GM20431 (cell line): ENCODE data around the gene C2.
"Not testable (repeated sequence)": the region's sequence is repeated elsewhere in the genome, so short reads cannot be mapped to it uniquely, and the experiment has no call there.

Experiments used
- in situ Hi-C: fragments of 300-500 bp; cut with MseI, MboI; formaldehyde crosslinking; loops from one replicate; pipeline ENCODE4 v1.15.0; 2020; ENCODE audit warnings: low sequenced_read_pairs; ENCODE audit not compliant: unreplicated experiment

The C2 gene

DNA sequence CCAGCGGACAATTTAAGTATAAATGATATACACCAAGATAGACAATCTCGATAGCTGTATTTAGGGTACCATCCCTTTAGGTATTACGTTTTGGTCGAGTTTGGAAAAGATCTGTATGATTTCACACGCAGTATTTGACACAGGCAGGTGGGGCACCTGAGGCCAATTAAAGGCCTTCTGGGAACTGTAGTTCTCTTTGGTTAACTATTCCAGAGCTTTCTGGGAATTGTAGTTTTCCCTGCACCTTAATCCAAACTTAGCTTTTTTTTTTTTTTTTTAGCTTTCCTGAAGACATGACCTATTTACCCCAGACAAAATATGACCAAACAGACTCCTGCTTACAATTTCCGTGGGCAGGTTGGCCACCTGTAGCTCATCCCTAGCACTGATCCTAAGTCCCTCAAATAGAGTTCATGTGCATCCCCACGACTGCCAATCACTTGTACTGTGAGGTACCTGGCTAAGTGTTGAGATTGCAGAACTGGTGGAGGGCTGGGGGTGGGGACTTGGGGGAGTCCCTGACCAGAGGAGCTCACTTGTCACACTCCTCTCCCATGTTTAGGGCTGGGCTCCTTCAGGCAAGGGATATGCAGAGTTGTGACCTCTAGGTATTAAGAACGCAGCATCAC lies 29.0 kb upstream of the C2 start:
- in situ Hi-C loops, result no loop called here

DNA sequence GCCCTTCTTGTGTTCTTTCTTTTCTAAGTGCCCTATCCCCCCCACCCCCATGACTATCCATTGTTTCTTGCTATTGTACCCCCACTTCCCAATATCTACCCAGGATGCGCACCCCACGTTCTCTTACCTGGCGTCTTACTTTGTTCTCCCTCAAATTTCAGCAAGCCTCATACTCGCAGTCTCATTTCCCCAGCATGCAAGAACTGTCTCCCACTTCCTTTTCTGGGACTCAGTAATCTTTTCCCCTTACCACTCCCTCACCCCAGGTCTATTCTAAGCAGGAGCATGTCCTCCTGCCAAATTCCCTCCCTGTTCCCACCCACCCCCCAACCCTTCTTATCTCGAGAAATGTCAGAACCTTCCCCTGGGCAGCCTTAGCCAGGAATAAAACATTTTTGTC lies 28.3 kb upstream of the C2 start:
- in situ Hi-C loops, result no loop called here

DNA sequence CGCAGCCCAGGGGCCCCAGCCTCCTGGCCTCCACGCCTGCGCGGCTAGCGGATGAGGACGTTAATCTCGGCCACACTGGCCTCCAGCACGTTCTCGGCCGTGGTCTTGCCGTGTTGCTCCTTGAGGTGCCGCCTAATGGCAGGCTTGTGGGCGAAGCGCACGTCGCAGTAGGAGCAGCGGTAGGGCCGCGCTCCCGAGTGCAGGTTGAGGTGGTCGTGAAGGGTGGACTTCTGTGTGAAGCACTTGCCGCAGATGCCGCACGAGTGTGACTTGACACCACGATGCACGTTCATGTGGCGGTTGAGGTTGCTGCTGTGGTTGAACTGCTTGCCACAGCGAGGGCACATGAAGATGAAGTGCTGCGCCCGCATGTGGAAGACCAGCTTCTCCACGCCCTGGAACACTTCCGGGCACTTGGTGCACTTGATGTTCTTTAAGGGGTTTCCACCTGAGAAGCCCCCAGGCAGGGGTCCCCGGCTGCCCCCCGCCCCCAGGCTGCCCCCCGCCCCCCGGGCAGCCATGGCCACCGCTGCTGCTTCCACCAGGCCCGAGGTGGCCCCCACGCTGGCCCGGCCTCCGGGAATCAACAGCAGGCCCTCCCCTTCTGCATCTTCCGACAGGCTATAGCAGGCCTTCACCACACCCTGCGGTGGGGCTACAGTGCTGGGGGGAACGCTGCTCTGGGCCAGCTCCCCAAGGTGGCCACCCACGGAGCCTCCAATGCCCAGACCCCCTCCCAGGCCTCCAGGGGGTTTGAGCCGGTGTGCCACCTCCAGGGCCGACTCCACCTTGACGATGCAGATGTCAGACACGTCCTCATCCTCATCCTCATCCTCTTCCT lies 27.4 kb upstream of the C2 start:
- in situ Hi-C loops, result no loop called here

DNA sequence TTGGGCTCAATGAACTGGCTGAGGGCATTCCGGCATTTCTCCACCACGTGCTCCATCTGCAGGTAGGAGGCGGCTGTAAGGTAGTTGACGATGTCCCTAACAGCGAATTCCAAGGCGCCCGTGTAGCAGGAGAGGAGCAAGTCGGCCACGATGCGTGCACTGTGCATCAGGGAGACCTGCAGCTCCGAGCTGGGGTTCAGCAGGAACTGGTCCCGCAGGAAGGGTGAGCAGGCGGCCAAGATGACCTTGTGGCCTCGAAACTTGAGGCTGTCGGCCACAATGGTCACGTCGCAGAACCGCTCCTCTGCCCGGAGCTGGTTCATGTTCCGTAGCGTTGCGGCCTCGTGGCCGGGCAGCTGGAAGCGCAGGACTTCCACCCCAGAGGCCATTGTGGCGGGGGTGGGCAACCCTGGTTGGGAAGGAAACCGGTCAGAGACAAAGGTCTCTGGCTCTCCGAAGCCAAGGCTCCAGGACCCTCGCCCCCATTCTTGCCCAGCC lies 26.6 kb upstream of the C2 start:
- in situ Hi-C loops, result no loop called here

DNA sequence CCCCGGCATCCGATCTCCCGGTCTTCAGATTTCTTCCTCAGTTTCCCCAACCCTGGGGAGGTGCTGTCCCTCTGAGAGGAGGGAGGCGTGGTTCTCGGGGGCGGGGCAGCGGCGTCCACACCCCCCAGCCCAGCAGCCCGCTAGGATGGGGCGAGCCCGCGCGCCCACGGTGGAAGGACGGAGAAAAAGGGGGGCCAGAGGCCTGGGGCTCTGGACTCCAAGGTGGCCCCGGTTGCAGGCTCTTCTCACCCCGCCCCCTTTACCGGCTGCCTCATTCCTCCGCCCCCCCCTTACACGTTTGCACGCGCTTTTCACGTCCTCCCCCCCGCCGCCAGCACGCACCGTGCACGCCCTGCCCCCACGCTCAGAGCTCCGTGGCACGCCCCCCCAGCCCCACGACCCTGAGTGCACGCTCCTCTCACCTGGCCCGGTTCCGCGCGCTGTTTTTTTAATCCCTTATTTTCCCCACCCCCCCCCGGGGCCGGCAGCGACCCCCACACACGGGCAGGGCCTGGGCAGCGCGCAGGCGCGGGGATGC lies 26.0 kb upstream of the C2 start:
- in situ Hi-C loops, result no loop called here

DNA sequence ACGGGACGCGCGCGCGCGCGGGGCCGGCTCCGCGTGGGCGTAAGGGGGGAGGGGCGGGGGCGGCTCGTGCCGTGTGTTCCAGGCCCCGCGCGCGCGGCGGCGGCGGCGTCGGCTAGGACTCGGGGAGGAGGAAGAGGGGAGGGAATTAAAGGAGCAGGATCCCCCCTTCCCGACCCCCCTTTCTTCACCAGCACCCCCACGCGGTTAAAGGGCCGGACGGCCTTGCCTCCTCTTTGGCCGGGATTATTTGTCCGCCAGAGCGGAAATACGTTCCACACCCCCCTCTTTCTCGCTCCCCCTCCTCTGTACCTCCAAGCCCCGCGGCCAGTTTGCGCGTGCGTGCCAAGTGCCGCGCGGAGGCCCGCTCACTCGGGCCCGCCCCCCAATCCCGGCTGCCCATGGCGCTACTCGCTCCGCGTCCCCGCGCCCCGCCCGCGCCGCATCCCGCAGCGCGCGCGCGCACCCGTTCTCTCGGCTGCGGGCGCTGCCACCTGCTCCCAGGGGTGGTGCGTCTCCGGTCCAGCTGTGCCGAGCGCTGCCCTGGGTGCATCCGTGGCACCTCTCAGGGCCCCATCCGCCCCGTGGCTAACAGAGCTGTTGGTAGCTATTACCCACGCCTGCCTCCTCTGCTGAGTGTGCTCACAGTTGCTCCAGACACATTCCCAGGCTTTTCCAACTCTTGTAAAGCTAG lies 25.4 kb upstream of the C2 start, which contains the start of gene ZBTB12:
ZBTB12 (minus strand) TSS at position 134 of the 691 bp plus-strand sequence. CDS start 781 bp downstream, outside the sequence.
- in situ Hi-C loops, result no loop called here

DNA sequence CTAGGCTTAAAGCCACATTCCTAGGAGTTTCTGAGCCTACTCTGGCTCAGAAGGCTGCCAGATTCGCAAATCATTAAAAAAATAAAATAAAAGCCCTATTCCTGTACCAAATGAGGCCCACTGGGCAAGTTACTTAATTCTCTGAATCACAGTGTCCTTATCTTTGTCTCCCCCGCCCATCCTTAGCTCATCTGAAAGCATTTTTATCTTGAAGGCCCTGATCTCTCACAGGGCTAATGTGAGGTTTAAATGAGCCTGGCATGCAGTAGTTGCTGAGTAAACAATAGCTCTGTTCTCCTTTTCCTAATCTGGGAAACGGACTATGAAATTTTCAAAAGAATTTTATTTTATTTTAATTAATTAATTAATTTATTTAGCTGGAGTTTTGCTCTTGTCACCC lies 23.6 kb upstream of the C2 start:
- in situ Hi-C loops, result no loop called here

DNA sequence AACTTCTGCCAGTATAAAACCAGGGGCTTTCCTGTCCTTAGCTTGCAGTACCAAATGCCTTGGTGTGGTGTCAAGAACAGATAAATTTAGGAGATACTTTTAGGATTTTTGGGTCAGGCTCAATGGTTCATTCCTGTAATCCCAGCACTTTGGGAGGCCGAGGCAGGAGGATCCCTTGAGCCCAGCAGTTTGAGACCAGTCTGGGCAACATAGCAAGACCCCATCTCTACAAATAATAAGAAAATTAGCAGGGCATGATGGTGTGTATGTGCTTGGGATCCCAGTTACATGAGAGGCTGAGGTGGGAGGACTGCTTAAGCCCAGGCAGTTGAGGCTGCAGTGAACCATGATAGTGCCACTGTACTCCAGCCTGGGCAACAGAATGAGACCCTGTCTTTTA lies 22.5 kb upstream of the C2 start:
- in situ Hi-C loops, result no loop called here

DNA sequence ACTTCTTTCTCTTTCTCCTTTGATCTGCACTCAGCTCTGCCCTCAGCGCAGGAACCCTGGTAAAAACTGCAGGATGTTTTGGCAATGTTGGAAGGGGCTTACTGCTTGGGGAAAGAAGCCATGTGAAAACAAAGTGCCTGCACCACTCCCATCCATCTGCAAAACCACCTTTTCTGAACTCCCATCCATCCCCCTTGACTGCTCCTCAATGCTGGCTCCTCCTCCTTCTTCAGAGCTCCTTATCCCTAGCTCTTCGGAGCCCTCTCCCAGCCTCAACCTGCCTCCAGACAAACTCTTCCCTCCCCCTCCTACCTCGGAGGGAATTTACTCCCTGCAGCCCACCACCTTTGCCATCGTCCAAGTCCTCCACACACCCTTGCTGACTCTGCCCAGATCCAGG lies 21.4 kb upstream of the C2 start:
- in situ Hi-C loops, result no loop called here

DNA sequence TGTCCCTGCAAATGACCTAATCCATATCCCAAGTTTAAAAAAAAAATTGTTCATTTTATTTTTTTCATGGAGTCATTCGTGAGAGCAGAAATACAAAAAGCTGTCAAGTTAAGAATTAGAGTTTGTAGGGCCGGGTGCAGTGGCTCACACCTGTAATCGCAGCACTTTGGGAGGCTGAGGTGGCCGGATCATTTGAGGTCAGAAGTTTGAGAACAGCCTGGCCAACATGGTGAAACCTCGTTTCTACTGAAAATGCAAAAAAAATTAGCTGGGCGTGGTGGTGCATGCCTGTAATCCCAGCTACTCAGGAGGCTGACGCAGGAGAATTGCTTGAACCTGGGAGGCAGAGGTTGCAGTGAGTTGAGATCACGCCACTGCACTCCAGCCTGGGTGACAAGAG lies 20.8 kb upstream of the C2 start:
- in situ Hi-C loops, result not testable (repeated sequence)

DNA sequence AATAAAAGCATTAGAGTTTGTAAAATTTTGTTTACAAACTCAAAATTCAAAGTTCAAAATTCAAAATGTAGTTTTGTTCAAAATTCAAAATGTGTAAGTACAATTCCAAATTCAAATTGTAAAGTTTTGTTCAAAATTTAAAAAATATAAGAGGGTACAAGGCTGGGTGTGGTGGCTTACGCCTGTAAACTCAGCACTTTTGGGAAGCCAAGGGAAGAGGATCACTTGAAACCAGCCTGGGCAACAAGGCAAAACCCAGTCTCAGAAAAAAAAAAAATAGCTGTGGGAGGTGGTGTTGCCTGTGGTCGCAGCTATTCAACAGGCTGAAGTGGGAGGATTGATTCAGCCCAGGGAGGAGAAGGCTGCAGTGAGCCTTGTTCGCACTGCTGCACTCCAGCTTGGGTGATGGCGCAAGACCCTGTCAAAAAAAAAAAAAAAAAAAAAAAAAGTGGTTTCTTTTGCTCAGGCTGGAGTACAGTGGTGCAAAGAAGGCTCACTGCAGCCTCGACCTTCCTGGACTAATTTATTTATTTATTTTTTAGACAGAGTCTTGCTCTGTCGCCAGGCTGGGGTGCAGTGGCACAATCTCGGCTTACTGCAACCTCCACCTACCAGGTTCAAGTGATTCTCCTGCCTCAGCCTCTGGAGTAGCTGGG lies 20.2 kb upstream of the C2 start:
- in situ Hi-C loops, result no loop called here

DNA sequence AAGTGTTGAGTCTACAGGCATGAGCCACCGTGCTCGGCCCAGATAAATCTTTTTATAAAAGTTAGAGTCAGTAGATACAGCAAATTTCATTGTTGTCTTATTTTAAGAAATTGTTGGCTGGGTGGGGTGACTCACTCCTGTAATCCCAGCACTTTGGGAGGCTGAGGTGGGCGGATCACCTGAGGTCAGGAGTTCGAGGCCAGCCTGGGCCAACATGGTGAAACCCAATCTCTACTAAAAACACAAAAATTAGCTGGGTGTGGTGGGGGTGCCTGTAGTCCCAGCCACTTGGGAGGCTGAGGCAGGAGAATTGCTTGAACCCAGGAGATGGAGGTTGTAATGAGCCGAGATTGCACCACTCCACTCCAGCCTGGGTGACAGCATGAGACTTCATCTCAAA lies 19.3 kb upstream of the C2 start:
- in situ Hi-C loops, result not testable (repeated sequence)

DNA sequence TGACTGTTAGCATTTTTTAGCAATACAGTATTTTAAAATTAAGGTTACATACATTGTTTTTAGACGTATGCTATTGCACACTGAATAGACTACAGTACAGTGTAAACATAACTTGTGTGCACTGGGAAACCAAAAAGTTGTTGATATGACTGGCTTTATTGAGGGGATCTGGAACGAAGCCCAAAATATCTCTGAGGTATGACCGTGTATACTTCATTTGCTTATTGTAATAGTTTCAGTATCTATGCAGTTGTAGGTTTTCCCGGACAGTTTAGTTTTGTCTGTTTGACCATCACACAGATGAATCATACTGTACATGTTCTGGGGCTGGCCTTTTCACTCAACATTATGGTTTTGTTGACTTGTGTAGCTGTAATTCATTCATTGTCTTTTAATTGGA lies 18.7 kb upstream of the C2 start:
- in situ Hi-C loops, result no loop called here

DNA sequence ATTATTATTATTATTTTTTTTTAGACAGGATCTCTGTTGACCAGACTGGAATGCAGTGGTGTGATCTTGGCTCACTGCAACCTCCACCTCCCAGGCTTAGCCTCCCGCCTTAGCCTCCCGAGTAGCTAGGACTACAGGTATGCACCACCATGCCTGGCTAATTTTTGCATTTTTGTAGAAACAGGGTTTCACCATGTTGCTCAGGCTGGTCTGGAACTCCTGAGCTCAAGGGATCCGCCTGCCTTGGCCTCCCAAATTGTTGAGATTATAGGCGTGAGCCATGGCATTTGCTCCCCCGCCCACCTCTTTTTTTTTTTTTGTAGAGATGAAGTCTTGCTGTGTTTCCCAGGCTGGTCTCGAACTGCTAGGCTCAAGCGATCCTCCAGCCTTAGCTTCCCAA lies 18.2 kb upstream of the C2 start:
- in situ Hi-C loops, result not testable (repeated sequence)

DNA sequence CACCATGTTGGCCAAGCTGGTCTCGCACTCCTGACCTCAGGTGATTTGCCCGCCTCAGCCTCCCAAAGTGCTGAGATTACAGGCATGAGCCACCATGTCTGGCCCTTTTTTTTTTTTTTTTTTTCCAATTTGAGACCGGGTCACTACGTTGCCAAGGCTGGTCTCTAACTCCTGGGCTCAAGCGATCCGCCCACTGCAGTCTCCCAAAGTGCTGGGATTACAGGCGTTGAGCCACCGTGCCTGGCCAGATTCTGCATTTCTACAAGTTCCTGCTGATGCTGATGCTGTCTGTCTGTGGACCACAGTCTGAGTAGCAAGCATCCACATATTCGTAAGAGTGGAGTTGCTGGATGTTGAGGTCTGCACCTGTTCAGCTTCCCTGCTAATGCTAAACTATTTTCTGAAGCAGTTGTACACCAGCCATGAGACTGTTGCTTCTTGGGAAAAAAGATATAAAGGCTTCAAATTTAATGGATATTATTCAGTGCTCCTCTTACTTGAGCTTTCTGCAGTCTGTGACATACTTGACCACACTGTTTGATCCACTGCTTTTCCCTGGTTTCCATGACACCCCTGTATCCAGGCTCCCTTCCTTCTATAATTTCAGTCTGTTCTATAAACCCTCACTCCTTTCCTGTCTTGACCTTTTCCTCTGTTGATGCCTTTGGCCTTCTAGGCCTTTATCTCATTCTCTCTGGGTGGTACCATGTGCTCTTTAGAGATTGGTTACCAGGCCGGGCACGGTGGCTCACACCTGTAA lies 15.5 kb upstream of the C2 start:
- in situ Hi-C loops, result no loop called here

DNA sequence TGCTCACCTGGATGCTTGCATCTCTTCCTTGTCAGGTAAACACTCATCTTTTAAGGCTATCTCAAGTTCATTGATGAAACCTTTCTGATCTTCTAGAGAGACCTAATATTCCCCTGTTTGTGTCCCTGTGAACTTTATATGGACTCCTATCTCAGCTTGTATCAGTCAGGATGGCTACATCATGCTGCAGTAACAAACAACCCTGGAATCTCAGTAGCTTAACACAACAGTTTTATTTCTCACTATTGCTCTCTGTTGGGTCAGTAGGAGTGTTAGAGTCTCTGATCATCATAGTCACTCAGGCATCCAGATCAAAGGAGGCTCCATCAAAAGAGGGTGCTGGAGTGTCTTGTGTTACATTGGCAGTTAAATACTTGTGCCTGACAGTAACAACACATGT lies 12.2 kb upstream of the C2 start:
- in situ Hi-C loops, result no loop called here

DNA sequence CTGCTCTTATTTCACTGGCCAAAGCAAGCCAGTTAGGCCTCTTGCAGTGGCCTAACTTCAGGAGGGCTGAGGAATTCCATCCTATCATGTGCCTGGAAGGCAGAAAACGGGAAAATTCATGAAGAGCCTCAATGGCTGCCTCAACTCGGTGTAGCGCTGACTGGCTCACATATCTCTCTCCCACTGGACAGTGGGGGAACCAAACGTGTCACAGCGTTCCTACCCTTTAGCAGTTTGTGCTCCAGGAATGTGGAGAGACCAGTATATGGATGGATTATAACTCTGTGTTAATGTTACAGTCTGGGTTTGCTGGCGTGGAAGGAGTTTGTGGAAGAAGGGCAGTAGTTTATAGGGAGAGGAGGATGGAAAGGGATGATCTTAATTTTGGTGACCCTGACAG lies 11.8 kb upstream of the C2 start:
- in situ Hi-C loops, result no loop called here

DNA sequence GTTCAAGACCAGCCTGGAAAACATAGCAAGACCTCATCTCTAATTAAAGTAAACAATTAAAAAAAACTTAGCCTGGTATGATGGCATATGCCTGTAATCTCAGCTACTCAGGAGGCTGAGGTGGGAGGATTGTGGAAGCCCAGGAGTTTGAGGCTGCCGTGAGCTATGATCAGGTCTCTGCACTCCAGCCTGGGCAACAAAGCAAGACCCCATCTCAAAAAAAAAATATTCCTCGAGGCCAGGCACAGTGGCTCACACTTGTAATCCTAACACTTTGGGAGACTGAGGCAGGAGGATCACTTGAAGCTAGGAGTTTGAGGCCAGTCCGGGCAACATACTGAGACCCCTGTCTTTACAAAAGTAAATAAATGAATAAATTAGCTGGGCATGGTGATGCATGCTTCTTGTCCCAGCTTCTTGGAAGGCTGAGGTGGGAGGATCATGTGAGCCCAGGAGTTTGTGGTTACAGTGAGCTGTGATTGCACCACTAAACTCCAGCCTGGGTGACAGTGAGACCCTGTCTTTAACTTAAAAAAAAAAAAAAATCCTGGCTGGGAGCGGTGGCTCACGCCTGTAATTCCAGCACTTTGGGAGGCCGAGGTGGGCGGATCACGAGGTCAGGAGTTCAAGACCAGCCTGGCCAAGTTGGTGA lies 9.3 kb upstream of the C2 start:
- in situ Hi-C loops, result no loop called here
